HG02981 (cell line): ENCODE data around the gene SPATA24.
"Not testable (repeated sequence)": the region's sequence is repeated elsewhere in the genome, so short reads cannot be mapped to it uniquely, and the experiment has no call there.

Experiments
- ATAC-seq: cut with Tn5 transposase; IDR thresholded peaks from one replicate; pipeline ENCODE4 v1.9.1; 2021; ENCODE audit warnings: mild to moderate bottlenecking, moderate library complexity; ENCODE audit not compliant: unreplicated experiment

The SPATA24 gene

GRCh38 chr5:139395844-139396640, 7.8 kb downstream of the SPATA24 start:
- ATAC-seq, result no peak

GRCh38 chr5:139394654-139395566, 9.0 kb downstream of the SPATA24 start, which contains the start of gene PROB1:
TSS of gene PROB1 (minus strand) at chr5:139395104. CDS start at chr5:139395081, 23 bp downstream.
- no peak for ATAC-seq

GRCh38 chr5:139394123-139394653, 9.7 kb downstream of the SPATA24 start:
- ATAC-seq, result peak; percentile 19

GRCh38 chr5:139393497-139394122, 10.3 kb downstream of the SPATA24 start:
- ATAC-seq, result no peak

- peak; percentile 38 for ATAC-seq
Measured at GRCh38 chr5:139392678-139393496, 11.0 kb downstream of the SPATA24 start.

GRCh38 chr5:139392324-139392677, 11.6 kb downstream of the SPATA24 start:
- ATAC-seq, result no peak

GRCh38 chr5:139391570-139392323, 12.1 kb downstream of the SPATA24 start:
- ATAC-seq, result no peak

- ATAC-seq, result no peak
Measured at GRCh38 chr5:139390639-139391569, 13.0 kb downstream of the SPATA24 start.

- peak; percentile 40 for ATAC-seq
Measured at GRCh38 chr5:139389701-139390638, 13.9 kb downstream of the SPATA24 start, which contains the start of gene MZB1. TSS of gene MZB1 (minus strand) at chr5:139389913. CDS start at chr5:139389856, 57 bp downstream.

GRCh38 chr5:139388198-139388821, 15.6 kb downstream of the SPATA24 start:
- no peak for ATAC-seq

GRCh38 chr5:139387611-139388197, 16.2 kb downstream of the SPATA24 start:
- ATAC-seq, result no peak

GRCh38 chr5:139386956-139387355, 16.9 kb downstream of the SPATA24 start:
- not testable (repeated sequence) for ATAC-seq

- ATAC-seq, result no peak
Measured at GRCh38 chr5:139386050-139386438, 17.8 kb downstream of the SPATA24 start.

- no peak for ATAC-seq
Measured at GRCh38 chr5:139385061-139386049, 18.5 kb downstream of the SPATA24 start.

- no peak for ATAC-seq
Measured at GRCh38 chr5:139384591-139385051, 19.3 kb downstream of the SPATA24 start.
